HEK293T (cell line): ENCODE measurements around the gene KCNC1.

ENCODE experiments used
- CTCF ChIA-PET: fragments of 350-600 bp; formaldehyde crosslinking; extraction: SDS; loops from one replicate; lab custom pipeline; 2021; ENCODE audit warnings: antibody characterized with exemption, inconsistent platforms; lab: Yijun Ruan, JAX
- POLR2A ChIA-PET: fragments of 350-600 bp; formaldehyde crosslinking; extraction: SDS; loops from one replicate; lab custom pipeline; 2020; ENCODE audit warnings: antibody characterized with exemption, inconsistent platforms; lab: Yijun Ruan, JAX
- DNase-seq: peaks from one replicate; pipeline ENCODE4 v3.0.0; 2012; ENCODE audit warnings: mixed read lengths; ENCODE audit errors: extremely low spot score
- ARNT ChIP-seq: fragments of 450-650 bp; IDR thresholded peaks from 2 replicates; pipeline ENCODE4 v1.6.1; 2017; ENCODE audit warnings: mild to moderate bottlenecking
- BHLHE40 ChIP-seq: fragments of 450-650 bp; IDR thresholded peaks from 2 replicates; pipeline ENCODE4 v1.6.1; 2016; ENCODE audit warnings: mild to moderate bottlenecking, moderate library complexity, borderline replicate concordance
- CTBP1 ChIP-seq: fragments of 450-650 bp; IDR thresholded peaks from 2 replicates; pipeline ENCODE4 v1.6.1; 2016; ENCODE audit warnings: borderline replicate concordance
- ELF4 ChIP-seq: fragments of 450-650 bp; IDR thresholded peaks from 2 replicates; pipeline ENCODE4 v1.6.1; 2017; ENCODE audit warnings: antibody characterized with exemption
- FOXA1 ChIP-seq: fragments of 450-650 bp; IDR thresholded peaks from 2 replicates; pipeline ENCODE4 v1.6.1; 2016; ENCODE audit warnings: mild to moderate bottlenecking
- FOXK2 ChIP-seq: fragments of 450-650 bp; IDR thresholded peaks from 2 replicates; pipeline ENCODE4 v1.6.1; 2016; ENCODE audit warnings: mild to moderate bottlenecking
- FOXM1 ChIP-seq: fragments of 450-650 bp; IDR thresholded peaks from 2 replicates; pipeline ENCODE4 v1.6.1; 2017; ENCODE audit warnings: mild to moderate bottlenecking, borderline replicate concordance
- HDGF ChIP-seq: fragments of 450-650 bp; IDR thresholded peaks from 2 replicates; pipeline ENCODE4 v1.6.1; 2017; ENCODE audit warnings: antibody characterized with exemption, borderline replicate concordance
- L3MBTL2 ChIP-seq: fragments of 450-650 bp; conservative IDR thresholded peaks from 2 replicates; pipeline ENCODE4 v1.6.1; 2016; ENCODE audit warnings: mild to moderate bottlenecking
- LEF1 ChIP-seq: fragments of 450-650 bp; IDR thresholded peaks from 2 replicates; pipeline ENCODE4 v1.6.1; 2017; ENCODE audit warnings: mild to moderate bottlenecking, borderline replicate concordance
- NFRKB ChIP-seq: fragments of 450-650 bp; IDR thresholded peaks from 2 replicates; pipeline ENCODE4 v1.6.1; 2016; ENCODE audit warnings: mild to moderate bottlenecking, moderate library complexity
- SP1 ChIP-seq: fragments of 450-650 bp; IDR thresholded peaks from 2 replicates; pipeline ENCODE4 v1.6.1; 2017
- SUZ12 ChIP-seq: fragments of 450-650 bp; IDR thresholded peaks from 2 replicates; pipeline ENCODE4 v1.6.1; 2016; ENCODE audit warnings: mild to moderate bottlenecking
- TARDBP ChIP-seq: fragments of 450-650 bp; IDR thresholded peaks from 2 replicates; pipeline ENCODE4 v1.6.1; 2016
- ZNF384 ChIP-seq: fragments of 450-650 bp; IDR thresholded peaks from 2 replicates; pipeline ENCODE4 v1.6.1; 2016
- TF ChIP-seq, protein P1 (sequence below): fragments of 450-650 bp; IDR thresholded peaks from 2 replicates; pipeline ENCODE4 v1.6.1; 2016

The KCNC1 gene

DNA sequence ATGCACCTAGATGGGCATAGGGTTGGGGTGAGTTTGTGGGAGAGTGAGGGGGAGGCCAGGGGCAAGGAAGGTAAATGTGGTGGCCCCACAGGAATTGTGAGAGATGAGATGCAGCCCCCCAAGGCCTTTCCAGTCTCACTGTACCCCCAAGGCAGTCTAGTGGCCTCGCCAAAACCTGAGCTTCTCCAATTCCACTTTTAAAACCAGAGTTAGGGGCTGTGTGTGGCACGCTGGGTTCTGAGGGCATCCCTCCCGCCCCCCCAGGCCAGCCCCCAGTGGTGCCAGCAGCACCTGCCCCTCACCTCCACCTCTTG is 40.4 kb downstream of the KCNC1 start:
- DNase-seq: no peak
- ChIA-PET CTCF (no interaction called here), POLR2A (no interaction called here)
- TF ChIP-seq BHLHE40 (no peak), NFRKB (no peak), CTBP1 (no peak), ELF4 (no peak), ZNF384 (no peak), SUZ12 (no peak), FOXM1 (no peak), HDGF (no peak), SP1 (no peak)
- TF ChIP-seq, protein P1, sequence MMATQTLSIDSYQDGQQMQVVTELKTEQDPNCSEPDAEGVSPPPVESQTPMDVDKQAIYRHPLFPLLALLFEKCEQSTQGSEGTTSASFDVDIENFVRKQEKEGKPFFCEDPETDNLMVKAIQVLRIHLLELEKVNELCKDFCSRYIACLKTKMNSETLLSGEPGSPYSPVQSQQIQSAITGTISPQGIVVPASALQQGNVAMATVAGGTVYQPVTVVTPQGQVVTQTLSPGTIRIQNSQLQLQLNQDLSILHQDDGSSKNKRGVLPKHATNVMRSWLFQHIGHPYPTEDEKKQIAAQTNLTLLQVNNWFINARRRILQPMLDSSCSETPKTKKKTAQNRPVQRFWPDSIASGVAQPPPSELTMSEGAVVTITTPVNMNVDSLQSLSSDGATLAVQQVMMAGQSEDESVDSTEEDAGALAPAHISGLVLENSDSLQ: no peak

DNA sequence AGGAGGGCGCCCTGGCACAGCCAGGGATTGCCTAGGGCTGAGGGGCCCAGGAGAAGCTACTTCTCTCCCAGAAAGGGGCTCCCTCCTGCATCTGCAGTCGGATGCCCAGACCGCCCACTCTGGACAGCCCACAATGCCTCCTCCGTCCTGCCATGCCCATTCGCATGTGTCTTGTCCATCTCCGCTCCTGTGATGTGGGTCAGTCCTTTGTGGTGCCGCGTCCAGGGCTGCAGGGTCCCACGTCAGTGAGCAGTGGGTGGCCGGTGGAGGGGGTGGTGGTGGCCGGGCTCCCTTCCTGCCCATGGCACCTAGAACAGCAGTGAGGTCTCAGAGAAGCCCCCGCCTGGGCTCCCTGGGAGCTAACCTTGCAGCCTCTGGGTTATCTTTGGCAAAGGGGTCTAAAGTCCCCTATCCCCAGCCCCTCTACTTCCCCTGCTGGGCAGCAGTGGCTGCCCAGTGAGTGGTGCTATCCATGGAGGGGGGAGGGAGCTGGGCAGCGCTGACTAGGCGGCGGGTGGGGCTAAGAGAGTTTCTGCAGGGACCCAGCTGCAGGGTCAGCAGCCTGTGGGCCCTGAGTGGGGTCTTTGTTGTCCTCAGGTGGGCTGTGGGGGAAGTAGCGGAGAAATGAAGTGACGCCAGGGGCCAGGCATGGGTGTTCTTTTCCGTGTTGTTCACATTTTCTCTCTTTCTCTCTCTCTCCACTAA is 41.1 kb downstream of the KCNC1 start:
- DNase-seq: no peak
- POLR2A ChIA-PET: no interaction called here
- TF ChIP-seq NFRKB: no peak
- no peak for TF ChIP-seq SUZ12
- TF ChIP-seq ARNT: no peak
- no peak for TF ChIP-seq LEF1
- TF ChIP-seq, protein P1: no peak
- no peak for TF ChIP-seq CTBP1
- no peak for TF ChIP-seq HDGF
- CTCF ChIA-PET: no interaction called here

DNA sequence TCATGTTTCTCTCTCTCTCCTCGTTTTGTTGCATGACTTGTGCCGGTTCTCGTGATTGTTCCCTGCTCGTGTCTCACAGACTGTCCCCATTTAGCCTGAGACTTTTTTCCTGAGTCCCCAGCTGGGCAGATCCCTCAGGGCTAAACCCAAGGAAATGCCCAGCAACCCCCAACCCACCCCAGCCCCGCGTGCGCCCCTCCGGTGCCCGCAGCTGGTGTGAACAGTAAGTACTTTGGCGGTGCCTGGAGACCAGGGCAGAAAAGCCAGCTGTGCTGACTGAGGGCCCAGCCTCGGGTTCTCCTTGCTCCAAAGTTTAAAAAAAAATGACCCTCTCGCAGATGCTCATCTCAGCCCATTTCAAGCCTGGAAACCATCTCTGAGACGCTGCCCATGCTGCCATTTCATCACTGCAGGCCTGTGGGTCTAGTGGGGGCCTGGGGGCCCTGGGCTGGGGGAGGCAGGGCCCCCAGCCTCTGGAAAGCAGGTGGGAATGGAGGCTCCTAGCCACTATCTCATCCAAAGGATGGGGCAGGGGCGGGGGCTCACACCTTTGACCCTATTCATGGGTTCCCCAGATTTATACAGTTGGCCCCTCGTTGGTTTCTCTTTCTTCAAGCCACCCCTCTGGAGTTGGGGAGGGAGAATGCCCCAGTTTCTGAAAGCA is 41.8 kb downstream of the KCNC1 start:
- POLR2A ChIA-PET: no interaction called here
- CTCF ChIA-PET: no interaction called here
- no peak for TF ChIP-seq TARDBP
- no peak for TF ChIP-seq FOXA1
- TF ChIP-seq ARNT: no peak
- no peak for TF ChIP-seq L3MBTL2
- no peak for TF ChIP-seq SUZ12
- no peak for TF ChIP-seq FOXK2
- no peak for TF ChIP-seq ZNF384
- no peak for DNase-seq

DNA sequence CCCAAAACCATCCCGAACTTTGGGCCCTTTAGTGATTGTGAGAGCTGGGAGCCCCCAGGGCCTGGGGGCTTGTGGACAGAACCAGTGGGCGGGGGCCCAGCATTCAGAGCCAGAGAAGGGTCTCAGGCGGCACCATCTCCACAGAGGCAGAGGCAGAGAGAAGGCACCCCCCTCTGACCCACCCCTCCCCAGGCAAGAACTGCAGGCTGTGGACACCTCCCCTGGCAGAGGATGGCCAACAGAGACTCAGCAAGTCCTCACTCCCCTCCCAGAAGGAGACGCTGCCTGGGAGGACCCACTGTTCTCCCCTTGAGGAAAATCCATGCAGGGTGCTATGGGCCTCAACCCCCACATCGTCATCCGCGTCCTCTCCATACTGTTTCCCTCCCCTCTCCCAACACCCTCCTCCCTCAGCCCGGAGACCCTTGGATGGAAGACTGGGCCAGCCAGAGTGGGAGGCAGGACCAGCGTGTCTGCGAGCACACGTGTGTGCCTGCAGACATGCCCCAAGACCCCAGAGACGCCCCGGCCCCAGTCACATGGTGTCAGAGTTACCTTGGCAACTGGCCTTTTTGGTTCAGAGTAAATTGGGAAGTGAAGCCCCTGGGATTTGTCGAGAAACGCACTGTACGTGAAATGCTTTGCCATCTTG is 42.6 kb downstream of the KCNC1 start:
- DNase-seq: no peak
- CTCF ChIA-PET: interaction anchor here (0.6 kb wide), 1 partner anchor 46 kb away, joined by 3 read pairs; no protein-coding TSS in a partner anchor
- POLR2A ChIA-PET: no interaction called here
- TF ChIP-seq TARDBP: no peak
- no peak for TF ChIP-seq FOXM1
- no peak for TF ChIP-seq ELF4
- TF ChIP-seq SP1: no peak
- no peak for TF ChIP-seq FOXA1
- TF ChIP-seq, protein P1: no peak
- TF ChIP-seq NFRKB: no peak
- no peak for TF ChIP-seq L3MBTL2
- TF ChIP-seq HDGF: no peak
- no peak for TF ChIP-seq ZNF384
- TF ChIP-seq LEF1: no peak
- TF ChIP-seq ARNT: no peak
- TF ChIP-seq CTBP1: no peak
- TF ChIP-seq FOXK2: no peak
- no peak for TF ChIP-seq SUZ12
- no peak for TF ChIP-seq BHLHE40

DNA sequence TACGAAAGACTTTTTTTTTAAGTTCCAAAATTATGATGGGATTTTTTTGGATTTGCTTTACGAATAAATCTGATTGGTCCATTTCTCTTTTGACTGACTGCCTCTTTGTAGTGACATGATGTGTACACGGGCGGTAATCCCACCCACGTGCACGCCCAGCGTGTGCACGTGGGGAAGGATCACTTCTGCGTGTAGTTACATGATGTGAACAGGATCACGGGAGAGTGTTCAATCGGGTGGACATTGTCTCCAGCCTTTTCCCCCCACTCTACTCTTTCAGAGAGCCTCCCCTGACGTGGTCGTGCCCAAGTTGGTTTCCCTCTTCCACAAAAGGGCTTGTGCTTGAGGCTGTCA is 43.1 kb downstream of the KCNC1 start:
- no peak for TF ChIP-seq L3MBTL2
- TF ChIP-seq FOXA1: no peak
- no peak for TF ChIP-seq ZNF384
- no peak for TF ChIP-seq HDGF
- TF ChIP-seq TARDBP: no peak
- TF ChIP-seq, protein P1: no peak
- no peak for TF ChIP-seq ELF4
- TF ChIP-seq NFRKB: no peak
- TF ChIP-seq FOXK2: no peak
- TF ChIP-seq CTBP1: no peak
- TF ChIP-seq SP1: no peak
- no peak for TF ChIP-seq ARNT
- no peak for TF ChIP-seq FOXM1
- no peak for TF ChIP-seq LEF1
- TF ChIP-seq BHLHE40: no peak
- TF ChIP-seq SUZ12: no peak
- CTCF ChIA-PET: interaction anchor here (0.6 kb wide), 1 partner anchor 47 kb away, joined by 3 read pairs; no protein-coding TSS in a partner anchor
- no peak for DNase-seq
- POLR2A ChIA-PET: no interaction called here
